ENCODE measurements around the gene TPCN2. TPM values are rescaled to one million over a fixed set of nuclear protein-coding genes. Genes with fewer than 3 reads are reported as not detected.
A peak's percentile ranks its signal among the peaks of the same experiment; 100 is the strongest.

The TPCN2 gene
- polyA plus RNA-seq, 3 donors = 29.3 to 52.8 (median 31.5) TPM

DNA sequence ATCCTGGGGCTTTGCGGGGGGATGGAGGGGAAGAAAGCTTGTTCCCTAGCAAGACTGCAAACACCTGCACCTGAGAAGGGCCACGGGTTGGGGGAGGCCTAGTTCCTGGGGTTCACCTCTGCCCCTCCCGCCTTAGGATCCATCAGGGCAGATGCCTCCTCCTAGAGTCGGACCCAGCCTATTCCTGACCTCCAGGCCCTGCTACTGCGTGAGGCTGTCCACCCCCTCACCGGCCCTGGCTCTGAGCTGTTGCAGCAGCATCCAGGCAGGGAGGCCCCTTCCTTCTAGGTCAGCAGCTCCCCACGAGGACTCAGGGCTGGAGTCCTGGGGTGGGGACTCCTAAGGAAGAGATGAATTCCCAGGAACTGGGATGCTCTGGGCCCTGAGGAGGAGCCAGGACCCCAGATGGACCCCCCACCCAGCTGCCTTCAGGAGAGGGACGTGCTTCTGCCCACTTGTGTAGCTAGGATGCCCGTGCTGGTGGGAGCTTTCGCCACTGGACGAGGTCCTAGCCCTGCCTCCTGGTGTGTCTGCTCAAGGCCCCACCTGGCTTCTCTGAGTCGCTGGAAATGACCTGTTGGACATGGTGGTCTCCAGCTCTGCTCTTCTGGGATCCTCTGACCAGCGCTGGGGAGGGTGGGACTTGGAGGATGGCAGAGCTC lies 46.0 kb upstream of the TPCN2 start:
- Histone ChIP-seq H2AFZ (ENCODE audit: insufficient read depth, low read depth, low read length, poor library complexity, severe bottlenecking) (no peak overlapping the region), H3K4me3 (replicated peaks in 1 of 3; ENCODE audit: low read depth in 2 of 3, low read length in 3 of 3) (no peak overlapping the region), H3K9me3 (replicated peaks in 1 of 2; ENCODE audit: control insufficient read depth in 1 of 2, insufficient read depth in 1 of 2, low read length in 2 of 2) (no peaks in the 10 kb centered on the region), H3K27ac (ENCODE audit: low read depth in 1 of 2, low read length in 2 of 2) (no peak overlapping the region), H3K9ac (ENCODE audit: insufficient read depth, low read length, poor library complexity, severe bottlenecking) (no peak overlapping the region), H3K4me2 (replicated peaks; ENCODE audit: extremely low read depth, low read length, poor library complexity, severe bottlenecking) (no peak overlapping the region), H3K36me3 (replicated peaks in 1 of 2; ENCODE audit: control insufficient read depth in 1 of 2, insufficient read depth in 2 of 2, low read length in 2 of 2) (no peaks in the 10 kb centered on the region), H3K79me2 (ENCODE audit: insufficient read depth, low read length) (no peaks in the 10 kb centered on the region), H3K27me3 (ENCODE audit: control insufficient read depth in 2 of 2, insufficient read depth in 2 of 2, low read length in 2 of 2) (no peaks in the 10 kb centered on the region), H3K4me1 (ENCODE audit: control insufficient read depth in 1 of 2, insufficient read depth in 2 of 2, low read length in 2 of 2) (peaks cover 0 to 3% of the 10 kb centered on the region in 2 donors), H4K20me1 (ENCODE audit: insufficient read depth, low read length) (no peaks in the 10 kb centered on the region)
- H3K4me3 Mint-ChIP-seq = no peak overlapping the region
- no peak overlapping the region for H3K27ac Mint-ChIP-seq
- H3K27me3 Mint-ChIP-seq (ENCODE audit: low read depth in 3 of 3) = peaks cover 13 to 37% (median 25%) of the 10 kb centered on the region in 3 donors
- intact Hi-C loops (cut with micrococcal nuclease) = loop anchor here in 1 of 2 donors (10.0 kb wide), 1 partner anchor 82 kb away; no protein-coding TSS in a partner anchor
- peaks cover 0 to 2% (median 0%) of the 10 kb centered on the region in 7 donors for H3K9me3 Mint-ChIP-seq
- 95% methylated on average over 10 of the region's 13 CpGs for WGBS (ENCODE audit: insufficient coverage)
- H3K36me3 Mint-ChIP-seq = no peaks in the 10 kb centered on the region
- TF ChIP-seq, protein P1, sequence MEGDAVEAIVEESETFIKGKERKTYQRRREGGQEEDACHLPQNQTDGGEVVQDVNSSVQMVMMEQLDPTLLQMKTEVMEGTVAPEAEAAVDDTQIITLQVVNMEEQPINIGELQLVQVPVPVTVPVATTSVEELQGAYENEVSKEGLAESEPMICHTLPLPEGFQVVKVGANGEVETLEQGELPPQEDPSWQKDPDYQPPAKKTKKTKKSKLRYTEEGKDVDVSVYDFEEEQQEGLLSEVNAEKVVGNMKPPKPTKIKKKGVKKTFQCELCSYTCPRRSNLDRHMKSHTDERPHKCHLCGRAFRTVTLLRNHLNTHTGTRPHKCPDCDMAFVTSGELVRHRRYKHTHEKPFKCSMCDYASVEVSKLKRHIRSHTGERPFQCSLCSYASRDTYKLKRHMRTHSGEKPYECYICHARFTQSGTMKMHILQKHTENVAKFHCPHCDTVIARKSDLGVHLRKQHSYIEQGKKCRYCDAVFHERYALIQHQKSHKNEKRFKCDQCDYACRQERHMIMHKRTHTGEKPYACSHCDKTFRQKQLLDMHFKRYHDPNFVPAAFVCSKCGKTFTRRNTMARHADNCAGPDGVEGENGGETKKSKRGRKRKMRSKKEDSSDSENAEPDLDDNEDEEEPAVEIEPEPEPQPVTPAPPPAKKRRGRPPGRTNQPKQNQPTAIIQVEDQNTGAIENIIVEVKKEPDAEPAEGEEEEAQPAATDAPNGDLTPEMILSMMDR (IDR thresholded peaks at IDR 0.05) = no peak
- DNase-seq = no peak
- H3K4me1 Mint-ChIP-seq = peaks cover 9% of the 10 kb centered on the region

DNA sequence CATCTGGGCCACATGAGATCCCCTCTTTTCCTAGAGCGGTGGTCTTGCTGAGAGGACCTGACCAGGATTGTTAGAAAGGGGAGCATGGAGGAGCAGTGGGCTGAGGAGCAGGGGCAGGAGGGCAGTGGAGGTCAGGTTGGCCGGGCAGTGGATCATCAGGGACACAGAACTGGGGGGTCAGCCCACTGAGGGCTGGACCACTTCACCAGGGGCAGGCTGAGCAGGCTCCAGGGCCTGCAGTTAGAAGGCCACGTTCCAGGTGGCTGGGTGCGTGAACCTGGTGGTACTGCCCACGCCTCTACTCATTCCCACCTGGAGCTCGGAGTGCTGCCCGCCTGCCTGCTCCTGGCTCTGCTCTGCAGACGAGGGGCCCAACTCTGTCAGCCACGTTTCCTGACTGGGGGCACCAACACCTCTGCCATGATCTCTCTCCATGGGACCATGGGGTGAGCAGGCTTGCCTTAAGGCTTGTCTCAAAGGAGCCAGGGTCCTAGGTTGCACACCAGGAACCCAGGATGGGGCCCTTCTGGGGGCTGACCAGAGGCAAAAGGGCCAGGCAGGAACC lies 45.3 kb upstream of the TPCN2 start:
- Histone ChIP-seq H3K27me3 (ENCODE audit: control insufficient read depth in 2 of 2, insufficient read depth in 2 of 2, low read length in 2 of 2) (no peaks in the 10 kb centered on the region), H3K9ac (ENCODE audit: insufficient read depth, low read length, poor library complexity, severe bottlenecking) (no peak overlapping the region), H3K4me2 (replicated peaks; ENCODE audit: extremely low read depth, low read length, poor library complexity, severe bottlenecking) (no peak overlapping the region), H3K36me3 (replicated peaks in 1 of 2; ENCODE audit: control insufficient read depth in 1 of 2, insufficient read depth in 2 of 2, low read length in 2 of 2) (no peaks in the 10 kb centered on the region), H3K4me3 (replicated peaks in 1 of 3; ENCODE audit: low read depth in 2 of 3, low read length in 3 of 3) (no peak overlapping the region), H3K27ac (ENCODE audit: low read depth in 1 of 2, low read length in 2 of 2) (no peak overlapping the region), H3K79me2 (ENCODE audit: insufficient read depth, low read length) (no peaks in the 10 kb centered on the region), H3K9me3 (replicated peaks in 1 of 2; ENCODE audit: control insufficient read depth in 1 of 2, insufficient read depth in 1 of 2, low read length in 2 of 2) (no peaks in the 10 kb centered on the region), H4K20me1 (ENCODE audit: insufficient read depth, low read length) (no peaks in the 10 kb centered on the region), H3K4me1 (ENCODE audit: control insufficient read depth in 1 of 2, insufficient read depth in 2 of 2, low read length in 2 of 2) (peaks cover 0 to 10% of the 10 kb centered on the region in 2 donors), H2AFZ (ENCODE audit: insufficient read depth, low read depth, low read length, poor library complexity, severe bottlenecking) (no peak overlapping the region)
- Mint-ChIP-seq H3K36me3 (no peaks in the 10 kb centered on the region), H3K4me3 (no peak overlapping the region), H3K9me3 (peaks cover 0 to 2% (median 0%) of the 10 kb centered on the region in 7 donors), H3K27me3 (ENCODE audit: low read depth in 3 of 3) (peaks cover 12 to 39% (median 26%) of the 10 kb centered on the region in 3 donors), H3K4me1 (peaks cover 13% of the 10 kb centered on the region), H3K27ac (peak overlapping the region in 1 of 7 donors; percentile 72)
- WGBS (ENCODE audit: insufficient coverage) = 92% methylated on average over 9 of the region's 9 CpGs
- intact Hi-C loops (cut with micrococcal nuclease) = loop anchor here in 1 of 2 donors (10.0 kb wide), 1 partner anchor 81 kb away; no protein-coding TSS in a partner anchor
- DNase-seq = no peak
- TF ChIP-seq, protein P1 (IDR thresholded peaks at IDR 0.05) = no peak
